ENCODE results near the gene PPP1R26.

DNA sequence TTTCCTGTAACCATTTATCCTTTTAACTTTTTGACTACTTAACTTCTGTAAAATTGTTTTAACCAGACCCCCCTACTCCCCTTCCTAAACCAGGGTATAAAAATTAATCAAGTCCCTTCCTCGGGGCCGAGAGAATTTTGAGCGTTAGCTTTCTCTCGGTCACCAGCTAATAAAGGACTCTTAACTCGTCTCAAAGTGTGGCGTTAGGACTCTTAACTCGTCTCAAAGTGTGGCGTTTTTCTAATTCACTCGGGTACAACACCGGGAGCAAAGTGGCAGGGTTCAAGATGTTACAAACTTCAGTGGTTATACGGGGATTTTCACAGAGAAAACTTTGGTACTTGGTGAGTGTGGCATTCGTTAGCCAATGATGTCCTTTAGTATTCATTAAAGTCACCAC, 39.7 kb upstream of the PPP1R26 start:
- no peak for TF ChIP-seq POLR2A (IDR thresholded peaks at IDR 0.05)
- TF ChIP-seq EP300 (IDR thresholded peaks at IDR 0.05; ENCODE audit: low read depth) = no peak
